AG04450 (cell line): ENCODE results near the gene MDP1. TPM values are rescaled to one million over a fixed set of nuclear protein-coding genes. Genes with fewer than 3 reads are reported as not detected.

Experiments used
- CTCF ChIA-PET: fragments of 300-600, 350-600 bp; formaldehyde crosslinking; extraction: SDS; loops from one replicate; lab custom pipeline; 2022; ENCODE audit warnings: antibody characterized with exemption, inconsistent platforms; lab: Charles Lee
- POLR2A ChIA-PET: fragments of 350-600 bp; formaldehyde crosslinking; extraction: SDS; loops from one replicate; lab custom pipeline; 2021; ENCODE audit warnings: antibody characterized with exemption, inconsistent platforms; lab: Yijun Ruan, JAX
- DNase-seq: peaks from one replicate; pipeline ENCODE4 v3.0.0-alpha.2; 2011; ENCODE audit warnings: low read depth, low spot score
- H3K27ac ChIP-seq: one replicate; pipeline ENCODE4 v1.5.1; 2012; ENCODE audit warnings: low read depth, low read length, control low read depth
- H3K27me3 ChIP-seq: one replicate; pipeline ENCODE4 v1.6.0; 2012; ENCODE audit warnings: low read length; ENCODE audit not compliant: control insufficient read depth, insufficient read depth
- H3K4me3 ChIP-seq: 2 replicates; pipeline ENCODE4 v1.5.1; 2011; ENCODE audit warnings: mild to moderate bottlenecking, low read depth, low read length, control low read depth
- H3K9me3 ChIP-seq: 2 replicates; pipeline ENCODE4 v1.5.1; 2012; ENCODE audit warnings: low read length; ENCODE audit not compliant: control insufficient read depth, insufficient read depth
- CTCF ChIP-seq: IDR thresholded peaks from 2 replicates; pipeline ENCODE4 v1.5.1; 2011; ENCODE audit warnings: low read depth, low read length, control low read depth, inconsistent platforms
- polyA plus RNA-seq: library from polyadenylated mRNA; depleted of rRNA; stranded (reverse); fragments of >200 nt; gene quantifications from 2 replicates; pipeline ENCODE4 v1.2.3, GENCODE V29; 2011

The MDP1 gene
- polyA plus RNA-seq, 1 experiment: 16.1 TPM

GRCh38 chr14:24198814-24199524 is 16.9 kb downstream of the MDP1 start:
- Histone ChIP-seq H3K27ac (no peak overlapping the region), H3K27me3 (no peaks in the 10 kb centered on the region), H3K9me3 (peaks cover 5% of the 10 kb centered on the region), H3K4me3 (no peak overlapping the region)
- ChIA-PET CTCF (interaction anchor here (1.0 kb wide), 1 partner anchor 38 kb away, joined by 4 read pairs; the partner anchor contains the start of gene IRF9), POLR2A (interaction anchor here (0.5 to 1.2 kb wide), 3 partner anchors 14 to 98 kb away, joined by 6 to 11 read pairs (median 8); partner anchors contain the start of gene CHMP4A)
- no peak for DNase-seq
- TF ChIP-seq CTCF: no peak

GRCh38 chr14:24197056-24197450 is 18.8 kb downstream of the MDP1 start:
- Histone ChIP-seq H3K4me3 (no peak overlapping the region), H3K9me3 (peaks cover 5% of the 10 kb centered on the region), H3K27me3 (no peaks in the 10 kb centered on the region), H3K27ac (no peak overlapping the region)
- no peak for DNase-seq
- POLR2A ChIA-PET: interaction anchor here (0.9 kb wide), 1 partner anchor 50 kb away, joined by 4 read pairs; no protein-coding TSS in a partner anchor
- TF ChIP-seq CTCF: no peak
- CTCF ChIA-PET: interaction anchor here (0.6 to 3.5 kb wide), 5 partner anchors 36 to 233 kb away, joined by 3 to 24 read pairs (median 4); partner anchors contain the start of gene IRF9

GRCh38 chr14:24196071-24197055 is 19.5 kb downstream of the MDP1 start:
- Histone ChIP-seq H3K9me3 (peaks cover 1% of the 10 kb centered on the region), H3K4me3 (peak overlapping the region; percentile 87), H3K27ac (peak overlapping the region; percentile 94), H3K27me3 (no peaks in the 10 kb centered on the region)
- ChIA-PET CTCF (interaction anchor here (0.6 to 3.5 kb wide), 8 partner anchors 35 to 234 kb away, joined by 3 to 24 read pairs (median 4); partner anchors contain the start of genes IRF9 and TINF2), POLR2A (interaction anchor here (0.7 to 1.3 kb wide), 12 partner anchors 9 to 104 kb away, joined by 3 to 12 read pairs (median 4); partner anchors contain the start of genes CHMP4A, DCAF11, EMC9 and MDP1)
- no peak for TF ChIP-seq CTCF
- no peak for DNase-seq

- ChIA-PET CTCF (interaction anchor here (0.8 to 3.5 kb wide), 7 partner anchors 34 to 138 kb away, joined by 3 to 24 read pairs (median 4); partner anchors contain the start of genes IRF9 and TINF2), POLR2A (interaction anchor here (0.6 to 1.3 kb wide), 15 partner anchors 8 to 893 kb away, joined by 3 to 12 read pairs (median 3); partner anchors contain the start of genes CHMP4A, DCAF11, EMC9 and MDP1)
- TF ChIP-seq CTCF: no peak
- H3K27ac ChIP-seq: peak within 1 kb of the TSS; percentile 94
- no peaks in the 10 kb centered on the region; the same call in 1 of the 2 replicates for H3K9me3 ChIP-seq
- H3K4me3 ChIP-seq: peak within 1 kb of the TSS; percentile 87
- DNase-seq: peak; percentile 64
- no peaks in the 10 kb centered on the region for H3K27me3 ChIP-seq
These were observed 20.4 kb downstream of the MDP1 start, which contains the start of gene TM9SF1 for GRCh38 chr14:24195186-24196070. Gene TM9SF1, minus strand, starts transcription at chr14:24195441. Its CDS starts 422 bp downstream, at chr14:24195019.
